ENCODE data around the gene PPFIBP1.
"Not testable (repeated sequence)": the region's sequence is repeated elsewhere in the genome, so short reads cannot be mapped to it uniquely, and the experiment has no call there.

The PPFIBP1 gene

DNA sequence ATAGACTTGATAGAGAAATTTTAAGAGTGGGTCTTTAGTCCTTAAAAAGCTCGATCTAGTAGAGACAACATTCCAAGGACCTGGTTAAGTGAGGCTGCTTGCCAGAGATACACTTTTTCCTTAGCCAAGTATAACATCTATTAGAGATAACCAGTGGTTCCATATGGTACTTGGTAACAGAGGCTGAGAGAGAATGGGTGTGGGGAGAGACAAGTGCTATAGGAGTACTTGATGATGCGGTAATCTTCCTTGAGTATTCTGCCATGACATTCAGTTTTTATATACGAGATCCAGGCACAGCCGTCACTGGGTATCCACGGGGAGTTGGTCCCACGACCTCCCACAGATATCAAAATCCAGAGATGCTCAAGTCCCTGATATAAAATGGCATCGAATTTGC is 94.8 kb downstream of the PPFIBP1 start:
- no peaks in the 10 kb centered on the region for H3K27me3 ChIP-seq (replicated peaks; ENCODE audit: control insufficient read depth, insufficient read depth, low read length, poor library complexity, severe bottlenecking)
- no peak overlapping the region for H3K27ac ChIP-seq (ENCODE audit: insufficient read depth, low read length, poor library complexity, severe bottlenecking)
- no peaks in the 10 kb centered on the region for H3K9me3 ChIP-seq (ENCODE audit: control insufficient read depth, low read length)
- no peaks in the 10 kb centered on the region for H3K36me3 ChIP-seq (ENCODE audit: control insufficient read depth, insufficient read depth, low read length)
- no peaks in the 10 kb centered on the region for H3K4me1 ChIP-seq (ENCODE audit: control insufficient read depth, insufficient read depth, low read length, poor library complexity, severe bottlenecking)
- H3K4me3 ChIP-seq (ENCODE audit: insufficient read depth, low read depth, low read length, poor library complexity, severe bottlenecking): no peak overlapping the region
- DNase-seq: no peak

- Histone ChIP-seq H3K27me3 (replicated peaks; ENCODE audit: control insufficient read depth, insufficient read depth, low read length, poor library complexity, severe bottlenecking) (no peaks in the 10 kb centered on the region), H3K9me3 (ENCODE audit: control insufficient read depth, low read length) (no peaks in the 10 kb centered on the region), H3K36me3 (ENCODE audit: control insufficient read depth, insufficient read depth, low read length) (no peaks in the 10 kb centered on the region), H3K4me3 (ENCODE audit: insufficient read depth, low read depth, low read length, poor library complexity, severe bottlenecking) (no peak overlapping the region), H3K27ac (ENCODE audit: insufficient read depth, low read length, poor library complexity, severe bottlenecking) (no peak overlapping the region), H3K4me1 (ENCODE audit: control insufficient read depth, insufficient read depth, low read length, poor library complexity, severe bottlenecking) (no peaks in the 10 kb centered on the region)
- no peak for DNase-seq
Observed at GRCh38 chr12:27619308-27619707, 95.3 kb downstream of the PPFIBP1 start.

DNA sequence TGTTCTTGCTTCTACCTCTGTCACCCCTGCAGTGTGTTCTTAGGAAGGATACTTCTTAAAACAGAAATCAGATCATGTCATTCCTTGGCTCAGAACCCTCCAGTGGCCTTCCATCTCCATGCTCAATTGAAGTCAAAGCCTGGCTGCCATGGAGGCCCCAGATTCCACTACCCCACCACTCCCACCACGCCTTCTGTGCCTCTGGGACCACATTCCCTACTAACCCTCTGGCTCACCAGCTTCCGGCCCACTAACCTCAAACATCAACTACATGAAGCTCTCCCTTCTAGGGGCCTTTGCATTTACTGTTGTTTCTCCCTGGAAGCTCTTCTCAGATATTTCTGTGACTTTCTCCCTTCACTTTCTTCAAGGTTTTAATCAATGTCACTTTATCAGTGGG is 96.1 kb downstream of the PPFIBP1 start:
- H3K4me1 ChIP-seq (ENCODE audit: control insufficient read depth, insufficient read depth, low read length, poor library complexity, severe bottlenecking): no peaks in the 10 kb centered on the region
- no peak overlapping the region for H3K4me3 ChIP-seq (ENCODE audit: insufficient read depth, low read depth, low read length, poor library complexity, severe bottlenecking)
- no peaks in the 10 kb centered on the region for H3K9me3 ChIP-seq (ENCODE audit: control insufficient read depth, low read length)
- no peaks in the 10 kb centered on the region for H3K36me3 ChIP-seq (ENCODE audit: control insufficient read depth, insufficient read depth, low read length)
- DNase-seq: no peak
- H3K27me3 ChIP-seq (replicated peaks; ENCODE audit: control insufficient read depth, insufficient read depth, low read length, poor library complexity, severe bottlenecking): no peaks in the 10 kb centered on the region
- H3K27ac ChIP-seq (ENCODE audit: insufficient read depth, low read length, poor library complexity, severe bottlenecking): no peak overlapping the region

DNA sequence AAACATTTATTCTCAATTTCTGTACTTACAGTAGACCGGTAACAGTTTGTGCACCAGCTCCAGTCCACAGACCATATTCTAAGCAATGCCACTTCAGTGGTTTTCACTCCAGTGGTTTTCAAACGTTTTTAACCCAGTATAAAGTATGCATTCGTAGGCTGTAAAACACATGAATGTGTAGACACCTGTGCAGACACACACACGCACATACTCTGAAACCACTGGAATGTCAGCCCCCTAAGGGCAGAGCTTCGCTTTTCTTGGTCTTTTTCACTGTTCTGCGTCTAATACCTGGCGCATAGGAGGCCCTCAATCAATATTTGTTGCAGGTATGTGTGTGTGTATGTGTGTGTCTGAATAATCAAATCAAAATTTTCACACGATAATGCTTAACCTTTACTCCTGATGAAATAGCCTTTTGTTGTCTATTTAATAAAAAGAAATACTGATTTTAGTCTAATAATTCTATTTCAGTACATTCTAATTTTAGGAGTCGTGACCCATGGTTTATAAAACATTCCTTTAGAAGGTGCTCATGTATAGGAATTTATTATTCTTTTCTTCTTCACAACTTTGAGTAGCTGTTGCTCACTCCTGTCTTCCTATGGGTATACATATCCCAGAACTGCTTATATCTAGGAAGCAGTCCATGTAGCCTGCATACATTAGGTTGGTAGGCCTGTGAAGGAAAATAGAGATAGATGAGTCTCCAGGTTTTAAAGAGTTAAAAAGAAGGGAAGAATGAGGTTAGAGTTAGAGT is 98.6 kb downstream of the PPFIBP1 start:
- Histone ChIP-seq H3K27ac (ENCODE audit: insufficient read depth, low read length, poor library complexity, severe bottlenecking) (no peak overlapping the region), H3K4me3 (ENCODE audit: insufficient read depth, low read depth, low read length, poor library complexity, severe bottlenecking) (no peak overlapping the region), H3K27me3 (replicated peaks; ENCODE audit: control insufficient read depth, insufficient read depth, low read length, poor library complexity, severe bottlenecking) (no peaks in the 10 kb centered on the region), H3K9me3 (ENCODE audit: control insufficient read depth, low read length) (no peaks in the 10 kb centered on the region), H3K4me1 (ENCODE audit: control insufficient read depth, insufficient read depth, low read length, poor library complexity, severe bottlenecking) (no peaks in the 10 kb centered on the region), H3K36me3 (ENCODE audit: control insufficient read depth, insufficient read depth, low read length) (no peaks in the 10 kb centered on the region)
- no peak for DNase-seq

- Histone ChIP-seq H3K4me1 (ENCODE audit: control insufficient read depth, insufficient read depth, low read length, poor library complexity, severe bottlenecking) (no peaks in the 10 kb centered on the region), H3K27me3 (replicated peaks; ENCODE audit: control insufficient read depth, insufficient read depth, low read length, poor library complexity, severe bottlenecking) (no peaks in the 10 kb centered on the region), H3K4me3 (ENCODE audit: insufficient read depth, low read depth, low read length, poor library complexity, severe bottlenecking) (no peak overlapping the region), H3K36me3 (ENCODE audit: control insufficient read depth, insufficient read depth, low read length) (no peaks in the 10 kb centered on the region), H3K9me3 (ENCODE audit: control insufficient read depth, low read length) (no peaks in the 10 kb centered on the region), H3K27ac (ENCODE audit: insufficient read depth, low read length, poor library complexity, severe bottlenecking) (no peak overlapping the region)
- DNase-seq: no peak
Observed at GRCh38 chr12:27623645-27624044, 99.6 kb downstream of the PPFIBP1 start.

DNA sequence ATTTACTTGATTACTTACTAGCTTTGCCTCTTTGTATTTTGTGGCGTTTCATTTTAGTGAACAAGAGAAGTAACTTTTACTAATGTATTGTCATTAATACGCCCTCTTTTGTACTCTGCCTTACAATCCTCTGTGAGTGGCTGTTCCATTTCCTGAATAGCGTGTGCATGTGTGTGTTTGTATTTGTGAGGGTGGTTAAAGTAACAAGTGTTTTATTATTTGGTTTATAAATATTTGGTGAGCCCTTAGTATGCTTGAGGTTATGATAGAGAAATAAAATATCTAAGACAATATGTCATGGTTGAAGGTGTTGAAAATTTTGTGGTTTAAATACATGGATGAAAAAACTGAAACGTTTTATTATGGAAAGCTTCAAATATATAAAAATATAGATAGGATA is 100.6 kb downstream of the PPFIBP1 start:
- Histone ChIP-seq H3K4me1 (ENCODE audit: control insufficient read depth, insufficient read depth, low read length, poor library complexity, severe bottlenecking) (no peaks in the 10 kb centered on the region), H3K9me3 (ENCODE audit: control insufficient read depth, low read length) (no peaks in the 10 kb centered on the region), H3K27ac (ENCODE audit: insufficient read depth, low read length, poor library complexity, severe bottlenecking) (no peak overlapping the region), H3K4me3 (ENCODE audit: insufficient read depth, low read depth, low read length, poor library complexity, severe bottlenecking) (no peak overlapping the region), H3K27me3 (replicated peaks; ENCODE audit: control insufficient read depth, insufficient read depth, low read length, poor library complexity, severe bottlenecking) (no peaks in the 10 kb centered on the region), H3K36me3 (ENCODE audit: control insufficient read depth, insufficient read depth, low read length) (no peaks in the 10 kb centered on the region)
- DNase-seq: no peak

GRCh38 chr12:27627123-27627852 is 103.3 kb downstream of the PPFIBP1 start:
- no peak for DNase-seq
- Histone ChIP-seq H3K27ac (ENCODE audit: insufficient read depth, low read length, poor library complexity, severe bottlenecking) (no peak overlapping the region), H3K36me3 (ENCODE audit: control insufficient read depth, insufficient read depth, low read length) (no peaks in the 10 kb centered on the region), H3K27me3 (replicated peaks; ENCODE audit: control insufficient read depth, insufficient read depth, low read length, poor library complexity, severe bottlenecking) (no peaks in the 10 kb centered on the region), H3K4me3 (ENCODE audit: insufficient read depth, low read depth, low read length, poor library complexity, severe bottlenecking) (no peak overlapping the region), H3K9me3 (ENCODE audit: control insufficient read depth, low read length) (no peaks in the 10 kb centered on the region), H3K4me1 (ENCODE audit: control insufficient read depth, insufficient read depth, low read length, poor library complexity, severe bottlenecking) (no peaks in the 10 kb centered on the region)

- not testable (repeated sequence) for H3K9me3 ChIP-seq (ENCODE audit: control insufficient read depth, low read length)
Observed at GRCh38 chr12:27627853-27628469, 104.0 kb downstream of the PPFIBP1 start.

DNA sequence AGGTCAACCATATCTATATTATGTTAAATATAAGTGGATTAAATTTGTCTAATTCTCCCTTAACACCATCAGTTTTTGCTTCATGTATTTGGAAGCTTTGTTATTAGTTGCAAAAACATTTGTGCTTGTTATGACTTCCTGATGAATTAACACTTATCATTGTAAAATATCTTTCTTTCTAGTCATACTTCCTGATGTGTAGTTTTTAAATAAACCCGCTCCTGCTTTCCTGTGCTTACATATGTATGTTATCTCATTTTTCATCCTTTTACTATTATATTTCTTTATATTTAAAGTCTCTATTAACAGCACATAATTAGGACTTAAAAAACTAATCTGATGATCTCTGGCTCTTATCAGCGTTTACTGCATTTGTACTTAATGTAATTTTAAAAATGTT is 106.2 kb downstream of the PPFIBP1 start:
- not testable (repeated sequence) for DNase-seq; H3K27ac ChIP-seq (ENCODE audit: insufficient read depth, low read length, poor library complexity, severe bottlenecking); H3K4me1 ChIP-seq (ENCODE audit: control insufficient read depth, insufficient read depth, low read length, poor library complexity, severe bottlenecking); H3K4me3 ChIP-seq (ENCODE audit: insufficient read depth, low read depth, low read length, poor library complexity, severe bottlenecking); H3K27me3 ChIP-seq (replicated peaks; ENCODE audit: control insufficient read depth, insufficient read depth, low read length, poor library complexity, severe bottlenecking); H3K9me3 ChIP-seq (ENCODE audit: control insufficient read depth, low read length); H3K36me3 ChIP-seq (ENCODE audit: control insufficient read depth, insufficient read depth, low read length)

More at GRCh38 chr12:27627853-27628469, 104.0 kb downstream of the PPFIBP1 start:
- H3K27me3 ChIP-seq (replicated peaks; ENCODE audit: control insufficient read depth, insufficient read depth, low read length, poor library complexity, severe bottlenecking); H3K4me1 ChIP-seq (ENCODE audit: control insufficient read depth, insufficient read depth, low read length, poor library complexity, severe bottlenecking); H3K4me3 ChIP-seq (ENCODE audit: insufficient read depth, low read depth, low read length, poor library complexity, severe bottlenecking); DNase-seq; H3K27ac ChIP-seq (ENCODE audit: insufficient read depth, low read length, poor library complexity, severe bottlenecking); H3K36me3 ChIP-seq (ENCODE audit: control insufficient read depth, insufficient read depth, low read length): not testable (repeated sequence)

GRCh38 chr12:27631365-27631764 is 107.4 kb downstream of the PPFIBP1 start:
- Histone ChIP-seq H3K4me1 (ENCODE audit: control insufficient read depth, insufficient read depth, low read length, poor library complexity, severe bottlenecking) (no peaks in the 10 kb centered on the region), H3K9me3 (ENCODE audit: control insufficient read depth, low read length) (no peaks in the 10 kb centered on the region), H3K4me3 (ENCODE audit: insufficient read depth, low read depth, low read length, poor library complexity, severe bottlenecking) (no peak overlapping the region), H3K36me3 (ENCODE audit: control insufficient read depth, insufficient read depth, low read length) (no peaks in the 10 kb centered on the region), H3K27ac (ENCODE audit: insufficient read depth, low read length, poor library complexity, severe bottlenecking) (no peak overlapping the region), H3K27me3 (replicated peaks; ENCODE audit: control insufficient read depth, insufficient read depth, low read length, poor library complexity, severe bottlenecking) (no peaks in the 10 kb centered on the region)
- DNase-seq: no peak

All from effector memory CD4-positive, alpha-beta T cell (primary cell).